ENCODE measurements around the gene KIAA0825. TPM values are rescaled to one million over a fixed set of nuclear protein-coding genes. Genes with fewer than 3 reads are reported as not detected.
"Not testable (repeated sequence)": the region's sequence is repeated elsewhere in the genome, so short reads cannot be mapped to it uniquely, and the experiment has no call there.

KIAA0825 gene
- total RNA-seq, 1 donor from 2014 or later = 0.90 TPM

- DNase-seq (ENCODE audit: low read depth in 2 of 2) = no peak
These were observed 242.6 kb downstream of the KIAA0825 start for GRCh38 chr5:94375801-94376200.

GRCh38 chr5:94374336-94374735 is 244.1 kb downstream of the KIAA0825 start:
- DNase-seq (ENCODE audit: low read depth in 2 of 2) = no peak

- no peak for DNase-seq (ENCODE audit: low read depth in 2 of 2)
These were observed 250.5 kb downstream of the KIAA0825 start for GRCh38 chr5:94367900-94368299.

GRCh38 chr5:94366811-94367210 is 251.6 kb downstream of the KIAA0825 start:
- no peak for DNase-seq (ENCODE audit: low read depth in 2 of 2)

- DNase-seq (ENCODE audit: low read depth in 2 of 2) = no peak
These were observed 255.5 kb downstream of the KIAA0825 start for GRCh38 chr5:94362857-94363256.

GRCh38 chr5:94361832-94362796 is 256.3 kb downstream of the KIAA0825 start:
- no peak for DNase-seq (ENCODE audit: low read depth in 2 of 2)

- DNase-seq (ENCODE audit: low read depth in 2 of 2) = no peak
These were observed 257.2 kb downstream of the KIAA0825 start for GRCh38 chr5:94361161-94361560.

- DNase-seq (ENCODE audit: low read depth in 2 of 2) = no peak
These were observed 257.8 kb downstream of the KIAA0825 start for GRCh38 chr5:94360382-94361130.

GRCh38 chr5:94359880-94360279 is 258.5 kb downstream of the KIAA0825 start:
- no peak for DNase-seq (ENCODE audit: low read depth in 2 of 2)

- no peak for DNase-seq (ENCODE audit: low read depth in 2 of 2)
These were observed 262.6 kb downstream of the KIAA0825 start for GRCh38 chr5:94355811-94356210.

GRCh38 chr5:94354837-94355485 is 263.4 kb downstream of the KIAA0825 start:
- DNase-seq (ENCODE audit: low read depth in 2 of 2) = not testable (repeated sequence)

- no peak for DNase-seq (ENCODE audit: low read depth in 2 of 2)
These were observed 264.8 kb downstream of the KIAA0825 start for GRCh38 chr5:94353605-94354004.

- DNase-seq (ENCODE audit: low read depth in 2 of 2) = no peak
These were observed 271.3 kb downstream of the KIAA0825 start for GRCh38 chr5:94347130-94347529.

GRCh38 chr5:94345257-94345656 is 273.1 kb downstream of the KIAA0825 start:
- DNase-seq (ENCODE audit: low read depth in 2 of 2) = no peak

GRCh38 chr5:94337617-94338016 is 280.8 kb downstream of the KIAA0825 start:
- no peak for DNase-seq (ENCODE audit: low read depth in 2 of 2)

GRCh38 chr5:94335936-94336335 is 282.5 kb downstream of the KIAA0825 start:
- no peak for DNase-seq (ENCODE audit: low read depth in 2 of 2)

- no peak for DNase-seq (ENCODE audit: low read depth in 2 of 2)
These were observed 289.3 kb downstream of the KIAA0825 start for GRCh38 chr5:94329115-94329514.

GRCh38 chr5:94326586-94326985 is 291.8 kb downstream of the KIAA0825 start:
- no peak for DNase-seq (ENCODE audit: low read depth in 2 of 2)

- no peak for DNase-seq (ENCODE audit: low read depth in 2 of 2)
These were observed 301.2 kb downstream of the KIAA0825 start for GRCh38 chr5:94316916-94317838.

- DNase-seq (ENCODE audit: low read depth in 2 of 2) = no peak
These were observed 303.8 kb downstream of the KIAA0825 start for GRCh38 chr5:94314460-94315131.

Data from dermis microvascular lymphatic vessel endothelial cell (primary cell).